ENCODE measurements around the gene ANLN.

Gene ANLN, protein sequence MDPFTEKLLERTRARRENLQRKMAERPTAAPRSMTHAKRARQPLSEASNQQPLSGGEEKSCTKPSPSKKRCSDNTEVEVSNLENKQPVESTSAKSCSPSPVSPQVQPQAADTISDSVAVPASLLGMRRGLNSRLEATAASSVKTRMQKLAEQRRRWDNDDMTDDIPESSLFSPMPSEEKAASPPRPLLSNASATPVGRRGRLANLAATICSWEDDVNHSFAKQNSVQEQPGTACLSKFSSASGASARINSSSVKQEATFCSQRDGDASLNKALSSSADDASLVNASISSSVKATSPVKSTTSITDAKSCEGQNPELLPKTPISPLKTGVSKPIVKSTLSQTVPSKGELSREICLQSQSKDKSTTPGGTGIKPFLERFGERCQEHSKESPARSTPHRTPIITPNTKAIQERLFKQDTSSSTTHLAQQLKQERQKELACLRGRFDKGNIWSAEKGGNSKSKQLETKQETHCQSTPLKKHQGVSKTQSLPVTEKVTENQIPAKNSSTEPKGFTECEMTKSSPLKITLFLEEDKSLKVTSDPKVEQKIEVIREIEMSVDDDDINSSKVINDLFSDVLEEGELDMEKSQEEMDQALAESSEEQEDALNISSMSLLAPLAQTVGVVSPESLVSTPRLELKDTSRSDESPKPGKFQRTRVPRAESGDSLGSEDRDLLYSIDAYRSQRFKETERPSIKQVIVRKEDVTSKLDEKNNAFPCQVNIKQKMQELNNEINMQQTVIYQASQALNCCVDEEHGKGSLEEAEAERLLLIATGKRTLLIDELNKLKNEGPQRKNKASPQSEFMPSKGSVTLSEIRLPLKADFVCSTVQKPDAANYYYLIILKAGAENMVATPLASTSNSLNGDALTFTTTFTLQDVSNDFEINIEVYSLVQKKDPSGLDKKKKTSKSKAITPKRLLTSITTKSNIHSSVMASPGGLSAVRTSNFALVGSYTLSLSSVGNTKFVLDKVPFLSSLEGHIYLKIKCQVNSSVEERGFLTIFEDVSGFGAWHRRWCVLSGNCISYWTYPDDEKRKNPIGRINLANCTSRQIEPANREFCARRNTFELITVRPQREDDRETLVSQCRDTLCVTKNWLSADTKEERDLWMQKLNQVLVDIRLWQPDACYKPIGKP

DNA sequence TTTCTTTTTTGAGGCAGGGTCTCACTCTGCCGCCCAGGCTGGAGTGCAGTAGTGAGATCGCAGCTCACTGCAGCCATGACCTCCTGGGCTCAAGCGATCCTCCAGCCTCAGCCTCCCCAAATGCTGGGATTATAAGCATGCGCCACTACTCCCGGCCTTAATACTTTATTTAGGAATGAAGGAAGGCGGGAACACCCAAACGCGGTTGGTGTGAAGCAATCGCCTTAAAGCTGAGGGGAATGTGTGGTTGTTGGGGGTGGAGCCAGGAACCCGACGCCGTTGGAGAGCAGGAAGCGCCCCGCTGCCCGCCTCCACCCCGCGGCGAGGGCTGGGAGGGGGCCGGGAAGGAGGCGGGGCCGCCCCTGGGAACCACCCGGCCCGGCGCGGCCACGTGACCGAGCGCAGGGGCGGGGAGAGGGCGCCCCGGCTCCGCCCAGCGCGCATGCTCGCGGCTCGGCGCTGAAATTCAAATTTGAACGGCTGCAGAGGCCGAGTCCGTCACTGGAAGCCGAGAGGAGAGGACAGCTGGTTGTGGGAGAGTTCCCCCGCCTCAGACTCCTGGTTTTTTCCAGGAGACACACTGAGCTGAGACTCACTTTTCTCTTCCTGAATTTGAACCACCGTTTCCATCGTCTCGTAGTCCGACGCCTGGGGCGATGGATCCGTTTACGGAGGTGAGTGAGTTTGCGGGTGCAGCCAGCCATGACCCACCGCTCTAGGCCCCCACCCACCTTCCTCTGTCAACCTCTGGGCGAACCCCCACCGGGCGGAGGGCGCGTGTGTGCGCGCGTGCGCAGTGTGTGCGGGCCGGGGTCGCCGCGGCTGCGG is at the start of gene ANLN:
Gene ANLN (plus strand): TSS at position 492 of the 828 bp plus-strand sequence. CDS start 165 bp downstream, at position 657.
- peak; percentile 99 for DNase-seq (ENCODE audit: low spot score)

DNA sequence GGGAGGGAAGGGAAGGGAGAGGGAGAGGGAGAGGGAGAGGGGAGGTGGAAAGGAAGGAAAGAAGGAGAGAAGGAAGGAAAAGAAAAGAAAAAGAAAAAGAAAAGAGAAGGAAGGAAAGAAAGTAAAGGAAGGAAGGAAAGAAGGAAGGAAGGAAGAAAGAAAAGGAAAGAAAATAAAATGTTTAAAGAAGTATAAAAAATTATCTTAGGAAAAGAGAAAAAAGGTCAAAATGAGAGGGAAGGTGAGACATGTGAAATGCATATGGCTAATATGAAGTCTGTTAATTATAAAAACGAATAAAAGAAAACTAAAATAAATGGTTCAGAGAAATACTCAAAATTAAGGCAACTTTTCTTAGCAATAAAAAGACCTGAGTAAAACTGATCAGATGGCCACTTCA is 46.1 kb upstream of the ANLN start:
- DNase-seq (ENCODE audit: low spot score): no peak

- no peak for DNase-seq (ENCODE audit: low spot score)
Measured at GRCh38 chr7:36344622-36345021, 45.0 kb upstream of the ANLN start.

- DNase-seq (ENCODE audit: low spot score): no peak
Measured at GRCh38 chr7:36346260-36346831, 43.3 kb upstream of the ANLN start.

DNA sequence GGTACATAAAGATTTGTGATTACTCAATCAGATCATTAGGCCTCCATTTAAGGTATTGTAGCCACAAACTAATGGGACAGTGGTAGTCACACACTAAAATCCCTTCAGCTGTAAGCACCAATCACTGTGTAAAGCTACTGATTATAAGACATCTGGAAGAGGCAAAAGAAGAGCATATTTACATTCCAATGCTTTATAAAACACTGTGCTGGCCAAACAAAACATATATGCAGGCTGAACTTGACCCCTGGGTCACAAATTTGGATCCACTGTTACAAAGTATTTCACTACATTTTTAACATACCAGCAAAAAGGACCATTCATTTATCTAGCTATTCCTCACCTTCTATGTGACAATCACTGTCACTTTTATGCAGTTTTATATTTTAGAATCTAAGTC is 41.4 kb upstream of the ANLN start:
- DNase-seq (ENCODE audit: low spot score): peak; percentile 11

- no peak for DNase-seq (ENCODE audit: low spot score)
Measured at GRCh38 chr7:36348771-36349170, 40.9 kb upstream of the ANLN start.

GRCh38 chr7:36349626-36350025 is 40.0 kb upstream of the ANLN start:
- DNase-seq (ENCODE audit: low spot score): no peak

GRCh38 chr7:36355490-36355889 is 34.2 kb upstream of the ANLN start:
- DNase-seq (ENCODE audit: low spot score): no peak

DNA sequence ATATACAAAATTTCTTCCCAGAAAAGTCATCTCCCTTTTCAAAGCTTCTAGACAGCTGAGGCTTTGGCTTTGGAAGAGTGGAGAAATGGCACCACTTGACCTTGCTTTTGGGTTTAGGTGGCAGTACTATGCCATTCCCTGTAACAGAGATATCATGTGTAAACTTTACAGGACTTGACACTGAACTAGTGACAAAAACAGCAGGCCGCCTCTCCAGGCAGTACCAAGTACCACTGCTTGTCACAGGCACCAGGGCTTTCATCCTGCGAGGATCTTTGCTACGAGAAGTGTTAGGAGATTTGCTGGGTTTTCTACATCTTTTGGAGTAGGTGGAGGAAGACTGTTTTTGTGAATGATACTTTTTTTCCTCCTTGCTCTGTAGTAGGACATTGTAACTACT is 32.6 kb upstream of the ANLN start:
- DNase-seq (ENCODE audit: low spot score): no peak

- DNase-seq (ENCODE audit: low spot score): no peak
Measured at GRCh38 chr7:36358589-36358988, 31.1 kb upstream of the ANLN start.

- DNase-seq (ENCODE audit: low spot score): no peak
Measured at GRCh38 chr7:36360244-36360643, 29.4 kb upstream of the ANLN start.

GRCh38 chr7:36361227-36361626 is 28.4 kb upstream of the ANLN start:
- no peak for DNase-seq (ENCODE audit: low spot score)

DNA sequence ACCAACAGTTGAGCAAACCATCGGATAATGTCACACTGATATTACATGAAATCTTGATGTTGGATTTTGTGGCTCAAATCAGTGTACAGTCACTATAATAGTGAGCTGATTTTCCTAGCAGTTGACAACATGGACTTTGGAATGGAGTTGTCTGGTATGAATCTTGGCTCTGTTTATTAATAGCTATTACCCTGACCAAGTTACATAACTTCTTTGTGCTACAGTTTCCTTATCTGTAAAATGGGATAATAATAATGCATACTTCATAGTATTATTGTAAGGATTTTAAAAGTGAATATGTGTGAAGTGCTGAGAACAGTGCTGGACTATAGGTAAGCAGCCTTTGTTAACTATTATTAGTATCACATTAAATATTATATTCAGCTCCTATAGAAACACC is 26.1 kb upstream of the ANLN start:
- DNase-seq (ENCODE audit: low spot score): no peak

- DNase-seq (ENCODE audit: low spot score): no peak
Measured at GRCh38 chr7:36366005-36366717, 23.5 kb upstream of the ANLN start.

- DNase-seq (ENCODE audit: low spot score): peak; percentile 96
Measured at GRCh38 chr7:36366718-36367560, 22.7 kb upstream of the ANLN start.

DNA sequence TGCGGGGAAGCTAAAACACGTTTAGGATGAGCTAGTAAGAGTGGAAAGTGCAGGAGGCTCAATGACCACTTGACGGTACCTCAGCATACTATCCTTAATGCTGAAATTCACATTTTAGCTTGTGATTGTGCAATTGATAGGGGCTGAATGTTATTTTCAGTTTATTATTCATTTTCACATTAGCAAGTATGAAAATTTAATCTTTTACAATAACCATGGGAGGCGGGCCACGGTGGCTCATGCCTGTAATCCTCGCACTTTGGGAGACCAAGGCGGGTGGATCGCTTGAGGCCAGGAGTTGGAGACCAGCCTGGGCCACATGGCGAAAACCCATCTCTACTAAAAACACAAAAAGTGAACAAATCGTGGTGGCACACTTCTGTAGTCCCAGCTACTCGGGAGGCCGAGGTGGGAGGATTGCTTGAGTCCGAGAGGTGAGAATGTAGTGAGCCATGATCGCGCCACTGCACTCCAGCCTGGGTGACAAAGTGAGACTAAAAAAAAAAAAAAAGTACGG is 22.0 kb upstream of the ANLN start:
- no peak for DNase-seq (ENCODE audit: low spot score)

- no peak for DNase-seq (ENCODE audit: low spot score)
Measured at GRCh38 chr7:36368496-36368895, 21.2 kb upstream of the ANLN start.

- DNase-seq (ENCODE audit: low spot score): no peak
Measured at GRCh38 chr7:36369171-36369570, 20.5 kb upstream of the ANLN start.

GRCh38 chr7:36370046-36370445 is 19.6 kb upstream of the ANLN start:
- DNase-seq (ENCODE audit: low spot score): no peak

DNA sequence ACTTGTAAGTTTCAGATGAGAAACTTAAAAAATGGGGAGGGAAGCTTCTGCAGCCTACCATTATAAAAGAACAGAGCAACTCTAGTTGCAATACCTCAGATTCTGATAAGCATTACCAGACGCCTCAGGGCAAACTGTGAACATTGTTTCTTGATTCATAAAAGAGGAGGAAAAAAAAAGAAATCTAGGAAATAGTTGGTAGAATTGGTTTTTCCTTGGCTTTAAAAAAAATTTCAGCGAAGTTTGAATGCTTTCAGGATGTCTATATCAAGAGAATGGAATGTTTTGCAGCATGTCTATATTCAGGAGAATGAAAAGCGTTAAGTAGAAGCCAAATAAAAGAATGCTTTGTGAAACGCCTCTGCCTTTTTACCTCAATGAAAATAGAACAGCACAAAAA is 17.5 kb upstream of the ANLN start:
- no peak for DNase-seq (ENCODE audit: low spot score)

Measured in AG08395 (cell line).